NCI-H1694 (cell line): Measurements from ENCODE around the gene GPR84.
A peak's percentile ranks its signal among the peaks of the same experiment; 100 is the strongest.
"Not testable (repeated sequence)": the region's sequence is repeated elsewhere in the genome, so short reads cannot be mapped to it uniquely, and the experiment has no call there.

Experiments
- DNase-seq: peaks from one replicate; lab custom pipeline; 2025; lab: John Stamatoyannopoulos, UW

Gene GPR84

DNA sequence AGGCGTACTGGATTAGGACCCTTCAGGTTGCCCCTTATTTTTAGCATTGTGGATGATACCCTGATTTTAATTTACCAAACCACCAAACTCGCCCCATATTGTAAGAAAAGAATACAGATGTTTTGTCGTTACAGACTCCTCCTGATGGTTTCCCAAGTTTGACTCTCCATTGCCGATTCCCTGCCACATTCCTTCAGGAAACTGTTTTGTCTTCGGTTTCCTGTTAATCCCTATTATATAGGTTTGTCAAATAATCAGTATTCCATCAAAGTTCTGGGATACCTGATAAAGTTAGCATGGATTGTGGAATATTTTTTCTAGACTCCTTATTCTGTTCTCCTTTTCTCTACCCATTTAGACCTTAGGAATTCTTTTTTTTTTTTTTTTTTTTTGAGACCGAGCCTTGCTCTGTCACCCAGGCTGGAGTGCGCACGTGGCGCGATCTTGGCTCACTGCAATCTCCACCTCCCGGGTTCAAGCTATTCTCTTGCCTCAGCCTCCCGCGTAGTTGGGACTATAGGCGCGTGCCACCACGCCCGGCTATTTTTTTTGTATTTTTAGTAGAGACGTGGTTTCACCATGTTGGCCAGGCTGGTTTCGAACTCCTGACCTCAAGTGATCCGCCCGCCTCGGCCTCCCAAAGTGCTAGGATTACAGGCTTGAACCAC, 38.7 kb downstream of the GPR84 start:
- DNase-seq, result not testable (repeated sequence)

- DNase-seq, result peak; percentile 99
Measured at GRCh38 chr12:54324617-54325441, 39.5 kb downstream of the GPR84 start, which contains the start of gene COPZ1. COPZ1 (plus strand) TSS chr12:54325131; CDS start chr12:54325164, 33 bp downstream.

- DNase-seq, result no peak
Measured at GRCh38 chr12:54321363-54321762, 42.9 kb downstream of the GPR84 start.
